H9 (cell line): ENCODE results near the gene FLT1. TPM values are rescaled to one million over a fixed set of nuclear protein-coding genes. Genes with fewer than 3 reads are reported as not detected.

Experiments used
- DNase-seq: peaks from one replicate; pipeline ENCODE4 v3.0.0-alpha.2; 2017
- H2AFZ ChIP-seq: one replicate; pipeline ENCODE4 v1.6.1; 2013; ENCODE audit warnings: mild to moderate bottlenecking, low read length, control low read depth, moderate library complexity
- H2AK5ac ChIP-seq: 2 replicates; pipeline ENCODE4 v1.6.1; 2013; ENCODE audit warnings: low read length, control low read depth, mixed read lengths; ENCODE audit not compliant: insufficient read length
- H2BK120ac ChIP-seq: one replicate; pipeline ENCODE4 v1.6.1; 2013; ENCODE audit warnings: low read depth, mild to moderate bottlenecking, low read length, control low read depth, inconsistent platforms; ENCODE audit not compliant: poor library complexity, severe bottlenecking
- H2BK12ac ChIP-seq: 2 replicates; pipeline ENCODE4 v1.6.1; 2013; ENCODE audit warnings: low read length, control low read depth, mixed read lengths, low read depth; ENCODE audit not compliant: insufficient read length
- H2BK15ac ChIP-seq: 2 replicates; pipeline ENCODE4 v1.6.1; 2013; ENCODE audit warnings: low read depth, low read length, control low read depth
- H2BK20ac ChIP-seq: one replicate; pipeline ENCODE4 v1.6.1; 2013; ENCODE audit warnings: low read depth, mild to moderate bottlenecking, low read length, control low read depth, inconsistent platforms; ENCODE audit not compliant: poor library complexity, severe bottlenecking
- H2BK5ac ChIP-seq: 2 replicates; pipeline ENCODE4 v1.6.1; 2013; ENCODE audit warnings: low read length, control low read depth, mixed read lengths; ENCODE audit not compliant: insufficient read length
- H3K14ac ChIP-seq: 2 replicates; pipeline ENCODE4 v1.6.1; 2013; ENCODE audit warnings: low read length, control low read depth; ENCODE audit not compliant: insufficient read depth
- H3K18ac ChIP-seq: 2 replicates; pipeline ENCODE4 v1.6.1; 2013; ENCODE audit warnings: low read depth, mild to moderate bottlenecking, mixed read lengths, low read length, control low read depth; ENCODE audit not compliant: insufficient read length
- H3K23ac ChIP-seq: 2 replicates; pipeline ENCODE4 v1.6.1; 2013; ENCODE audit warnings: low read length, control low read depth, mixed read lengths, low read depth; ENCODE audit not compliant: insufficient read length
- H3K23me2 ChIP-seq: 2 replicates; pipeline ENCODE4 v1.6.1; 2013; ENCODE audit warnings: low read depth, mild to moderate bottlenecking, mixed read lengths, low read length, control low read depth; ENCODE audit not compliant: insufficient read length, poor library complexity, severe bottlenecking
- H3K27ac ChIP-seq: 2 replicates; pipeline ENCODE4 v1.5.1; 2013; ENCODE audit warnings: low read length, control low read depth, mixed read lengths, low read depth; ENCODE audit not compliant: insufficient read length
- H3K27me3 ChIP-seq: 2 replicates; pipeline ENCODE4 v1.6.1; 2013; ENCODE audit warnings: low read length, control low read depth, inconsistent platforms; ENCODE audit not compliant: insufficient read depth
- H3K4ac ChIP-seq: 2 replicates; pipeline ENCODE4 v1.6.1; 2013; ENCODE audit warnings: low read depth, mild to moderate bottlenecking, control low read depth, inconsistent platforms, low read length, moderate library complexity
- H3K4me1 ChIP-seq: 2 replicates; pipeline ENCODE4 v1.6.1; 2013; ENCODE audit warnings: low read length, control low read depth, inconsistent platforms; ENCODE audit not compliant: insufficient read depth
- H3K4me2 ChIP-seq: 2 replicates; pipeline ENCODE4 v1.6.1; 2013; ENCODE audit warnings: low read length, control low read depth, mixed read lengths; ENCODE audit not compliant: insufficient read length, insufficient read depth
- H3K56ac ChIP-seq: 2 replicates; pipeline ENCODE4 v1.6.1; 2013; ENCODE audit warnings: low read depth, mild to moderate bottlenecking, mixed read lengths, low read length, control low read depth; ENCODE audit not compliant: insufficient read length
- H3K79me1 ChIP-seq: 2 replicates; pipeline ENCODE4 v1.6.1; 2013; ENCODE audit warnings: low read depth, mild to moderate bottlenecking, moderate library complexity, low read length, control low read depth, inconsistent platforms; ENCODE audit not compliant: insufficient read depth, poor library complexity, severe bottlenecking
- H3K79me2 ChIP-seq: 2 replicates; pipeline ENCODE4 v1.6.1; 2013; ENCODE audit warnings: low read length, control low read depth, inconsistent platforms; ENCODE audit not compliant: insufficient read depth
- H3K9ac ChIP-seq: 2 replicates; pipeline ENCODE4 v1.6.1; 2013; ENCODE audit warnings: low read length, control low read depth, mixed read lengths; ENCODE audit not compliant: insufficient read length; ENCODE audit errors: extremely low read depth
- H3K9me3 ChIP-seq: one replicate; pipeline ENCODE4 v1.6.1; 2013; ENCODE audit warnings: low read depth, low read length, inconsistent platforms; ENCODE audit not compliant: control insufficient read depth
- H3T11ph ChIP-seq: one replicate; pipeline ENCODE4 v1.6.1; 2013; ENCODE audit warnings: mild to moderate bottlenecking, low read length, control low read depth, inconsistent platforms
- H4K20me1 ChIP-seq: one replicate; pipeline ENCODE4 v1.6.1; 2013; ENCODE audit not compliant: control insufficient read depth, insufficient read length, insufficient read depth
- H4K5ac ChIP-seq: 2 replicates; pipeline ENCODE4 v1.6.1; 2013; ENCODE audit warnings: low read depth, mild to moderate bottlenecking, mixed read lengths, low read length, control low read depth; ENCODE audit not compliant: insufficient read length
- H4K8ac ChIP-seq: replicated peaks from 2 replicates; pipeline ENCODE4 v1.6.1; 2013; ENCODE audit warnings: low read length, control low read depth, mixed read lengths, low read depth; ENCODE audit not compliant: insufficient read length
- H4K91ac ChIP-seq: 2 replicates; pipeline ENCODE4 v1.6.1; 2013; ENCODE audit warnings: low read depth, mild to moderate bottlenecking, moderate library complexity, mixed read lengths, low read length, control low read depth; ENCODE audit not compliant: insufficient read length
- H3K27ac Mint-ChIP-seq, 3 experiments: 2 replicates in 2 of 3; 3 replicates in 1 of 3; pipeline ENCODE4 v1.8.0; 2020 to 2021; ENCODE audit warnings: mixed read lengths in 3 of 3, mild to moderate bottlenecking in 1 of 3, moderate library complexity in 1 of 3
- H3K27me3 Mint-ChIP-seq: 2 replicates; pipeline ENCODE4 v1.8.0; 2021; ENCODE audit warnings: low read depth, mild to moderate bottlenecking, moderate library complexity, mixed read lengths
- H3K36me3 Mint-ChIP-seq, 3 experiments: 2 replicates in 2 of 3; 3 replicates in 1 of 3; pipeline ENCODE4 v1.8.0; 2020 to 2021; ENCODE audit warnings: low read depth in 3 of 3, mixed read lengths in 3 of 3; ENCODE audit not compliant: insufficient read depth in 1 of 3
- H3K4me1 Mint-ChIP-seq, 2 experiments: 2 replicates each; pipeline ENCODE4 v1.8.0; 2020; ENCODE audit warnings: mixed read lengths in 2 of 2
- H3K4me3 Mint-ChIP-seq, 2 experiments: 2 replicates in 1 of 2; 3 replicates in 1 of 2; pipeline ENCODE4 v1.8.0; 2020 to 2021; ENCODE audit warnings: mild to moderate bottlenecking in 2 of 2, mixed read lengths in 2 of 2, moderate library complexity in 1 of 2
- H3K9me3 Mint-ChIP-seq, 2 experiments: 2 replicates in 1 of 2; 3 replicates in 1 of 2; pipeline ENCODE4 v1.8.0; 2020; ENCODE audit warnings: mild to moderate bottlenecking in 2 of 2, mixed read lengths in 2 of 2, moderate library complexity in 1 of 2
- WGBS: extraction: QIAGEN DNeasy Blood & Tissue Kit; methylation state at CpG from one replicate; pipeline ENCODE4 v1.1.7; 2013; ENCODE audit warnings: missing lambda C conversion rate, low lambda C conversion rate, mixed read lengths; ENCODE audit not compliant: insufficient read length; ENCODE audit errors: extremely low coverage; 5-methylcytosine and 5-hydroxymethylcytosine counted together
- total RNA-seq: library from RNA; stranded (reverse); gene quantifications from 2 replicates; pipeline ENCODE4 v1.2.1, GENCODE V29; 2021
- TF ChIP-seq, protein P1 (sequence below): fragments of 200-600 bp; sonication (generic); conservative IDR thresholded peaks from 3 replicates; pipeline ENCODE4 v1.8.0; 2021; ENCODE audit warnings: antibody characterized with exemption, mild to moderate bottlenecking

FLT1 gene
- total RNA-seq, 1 experiment from 2014 or later = 84.1 TPM

DNA sequence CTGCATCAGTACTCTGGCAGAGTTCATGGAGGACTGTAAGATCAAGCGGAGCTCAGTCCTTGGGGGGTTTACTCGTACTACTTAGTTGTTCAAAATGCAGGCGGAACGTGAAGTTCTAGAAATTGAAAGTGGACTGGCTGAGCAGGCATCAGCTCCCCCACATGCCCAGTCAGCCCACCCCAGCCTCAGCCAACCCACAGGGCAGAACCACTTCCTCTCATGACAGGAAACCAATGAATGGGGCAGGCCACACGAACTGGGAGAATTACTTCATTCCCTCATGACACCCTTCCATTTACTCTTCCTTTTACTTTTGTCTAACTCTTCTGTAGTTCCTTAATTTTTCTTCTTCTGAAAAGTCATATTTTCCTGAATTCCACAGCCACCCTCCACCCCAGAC, 71.9 kb downstream of the FLT1 start:
- Histone ChIP-seq H4K5ac (no peak overlapping the region), H3K56ac (no peak overlapping the region), H3K9me3 (no peaks in the 10 kb centered on the region), H2BK15ac (no peak overlapping the region), H4K8ac (no peak overlapping the region), H3K27ac (no peak overlapping the region), H3K23me2 (no peaks in the 10 kb centered on the region), H2BK5ac (no peak overlapping the region), H3K79me2 (no peaks in the 10 kb centered on the region), H3K4me1 (peaks cover 2% of the 10 kb centered on the region; the same call in 1 of the 2 replicates), H3K79me1 (peaks cover 2% of the 10 kb centered on the region), H3K27me3 (no peaks in the 10 kb centered on the region), H3K14ac (no peak overlapping the region), H4K91ac (no peak overlapping the region), H3K4ac (no peak overlapping the region), H2BK20ac (no peak overlapping the region), H3K23ac (no peak overlapping the region), H3K9ac (no peak overlapping the region), H2BK120ac (no peak overlapping the region), H3T11ph (no peak overlapping the region), H2AK5ac (no peak overlapping the region), H2AFZ (no peak overlapping the region), H2BK12ac (no peak overlapping the region), H3K4me2 (no peak overlapping the region), H4K20me1 (no peaks in the 10 kb centered on the region), H3K18ac (no peak overlapping the region)
- no peaks in the 10 kb centered on the region for H3K27me3 Mint-ChIP-seq
- H3K27ac Mint-ChIP-seq = peak overlapping the region; percentile 1 to 59 (median 45); a peak in 5 of 7 replicates
- peaks cover 50 to 90% (median 88%) of the 10 kb centered on the region in 3 experiments for H3K36me3 Mint-ChIP-seq
- H3K4me3 Mint-ChIP-seq = no peak overlapping the region; a peak in 1 of 5 replicates
- H3K4me1 Mint-ChIP-seq = peaks cover 31 to 42% of the 10 kb centered on the region in 2 experiments
- no peaks in the 10 kb centered on the region for H3K9me3 Mint-ChIP-seq
- TF ChIP-seq, protein P1, sequence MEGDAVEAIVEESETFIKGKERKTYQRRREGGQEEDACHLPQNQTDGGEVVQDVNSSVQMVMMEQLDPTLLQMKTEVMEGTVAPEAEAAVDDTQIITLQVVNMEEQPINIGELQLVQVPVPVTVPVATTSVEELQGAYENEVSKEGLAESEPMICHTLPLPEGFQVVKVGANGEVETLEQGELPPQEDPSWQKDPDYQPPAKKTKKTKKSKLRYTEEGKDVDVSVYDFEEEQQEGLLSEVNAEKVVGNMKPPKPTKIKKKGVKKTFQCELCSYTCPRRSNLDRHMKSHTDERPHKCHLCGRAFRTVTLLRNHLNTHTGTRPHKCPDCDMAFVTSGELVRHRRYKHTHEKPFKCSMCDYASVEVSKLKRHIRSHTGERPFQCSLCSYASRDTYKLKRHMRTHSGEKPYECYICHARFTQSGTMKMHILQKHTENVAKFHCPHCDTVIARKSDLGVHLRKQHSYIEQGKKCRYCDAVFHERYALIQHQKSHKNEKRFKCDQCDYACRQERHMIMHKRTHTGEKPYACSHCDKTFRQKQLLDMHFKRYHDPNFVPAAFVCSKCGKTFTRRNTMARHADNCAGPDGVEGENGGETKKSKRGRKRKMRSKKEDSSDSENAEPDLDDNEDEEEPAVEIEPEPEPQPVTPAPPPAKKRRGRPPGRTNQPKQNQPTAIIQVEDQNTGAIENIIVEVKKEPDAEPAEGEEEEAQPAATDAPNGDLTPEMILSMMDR = no peak
- no peak for DNase-seq
- WGBS = no CpG with 5 or more reads among the region's 5 CpGs
